ENCODE measurements around the gene TESK2. TPM values are rescaled to one million over a fixed set of nuclear protein-coding genes. Genes with fewer than 3 reads are reported as not detected.
"Not testable (repeated sequence)": the region's sequence is repeated elsewhere in the genome, so short reads cannot be mapped to it uniquely, and the experiment has no call there.

TESK2 gene
- total RNA-seq, 1 donor from 2014 or later = 12.3 TPM

DNA sequence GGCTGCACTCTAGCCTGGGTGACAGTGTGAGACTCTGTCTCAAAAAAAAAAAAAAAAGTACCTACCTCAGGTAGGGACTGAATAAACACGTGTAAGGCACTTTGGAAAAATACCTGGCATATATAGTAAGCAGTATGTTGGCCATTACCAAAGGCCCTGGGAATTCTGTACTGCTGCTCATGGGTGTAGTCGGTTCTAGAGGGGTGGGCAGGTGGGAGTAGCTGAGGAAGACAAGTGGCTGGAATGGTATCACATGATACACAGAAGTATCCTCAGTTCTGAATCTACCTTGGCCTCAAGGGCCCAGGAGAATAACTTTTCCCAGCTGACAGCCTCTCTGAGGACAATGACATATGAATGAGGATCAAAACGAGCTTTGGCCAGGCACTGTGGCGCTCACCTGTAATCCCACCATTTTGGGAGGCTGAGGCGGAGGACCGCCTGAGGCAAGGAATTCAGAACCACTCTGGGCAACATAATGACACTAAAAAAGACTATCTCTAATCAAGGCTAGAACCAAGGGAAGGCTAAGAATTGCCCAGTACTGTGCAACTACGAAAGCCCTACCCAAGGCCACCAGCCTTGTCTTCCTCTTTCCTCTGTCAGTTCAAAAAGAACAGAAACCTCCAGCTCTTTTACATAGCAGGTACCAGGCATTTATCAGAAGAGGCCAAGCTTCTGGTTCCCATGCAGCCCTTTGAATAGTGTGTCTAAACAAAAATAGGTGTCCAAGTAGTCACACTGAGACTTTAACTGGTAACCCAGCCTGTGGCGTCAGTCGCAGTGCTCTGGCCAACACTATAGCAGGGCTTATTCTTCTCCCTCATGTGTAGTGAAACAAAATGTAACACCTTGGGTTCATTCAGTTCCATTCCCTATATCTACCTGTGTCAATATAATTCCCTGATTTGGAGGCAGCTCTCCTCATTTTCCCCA lies 19.3 kb upstream of the TESK2 start:
- no peak for DNase-seq (ENCODE audit: low spot score)

- no peak for DNase-seq (ENCODE audit: low spot score)
Observed at GRCh38 chr1:45508295-45509151, 17.6 kb upstream of the TESK2 start.

- no peak for DNase-seq (ENCODE audit: low spot score)
Observed at GRCh38 chr1:45507893-45508292, 16.9 kb upstream of the TESK2 start.

DNA sequence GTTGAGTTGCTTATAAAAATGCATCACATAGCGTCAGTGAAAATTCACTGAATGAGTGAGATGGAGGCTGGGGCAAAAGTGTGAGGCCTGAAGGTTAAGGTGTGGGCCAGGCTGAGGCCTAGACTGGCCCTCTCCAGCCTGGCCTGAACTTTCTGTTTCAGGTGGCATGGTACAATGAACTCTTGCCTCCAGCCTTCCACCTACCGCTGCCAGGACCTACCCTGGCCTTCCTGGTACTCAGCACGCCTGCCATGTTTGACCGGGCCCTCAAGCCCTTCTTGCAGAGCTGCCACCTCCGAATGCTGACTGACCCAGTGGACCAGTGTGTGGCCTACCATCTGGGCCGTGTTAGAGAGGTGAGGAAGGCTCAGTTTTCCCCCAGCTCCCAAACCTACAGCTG lies 16.2 kb upstream of the TESK2 start:
- DNase-seq (ENCODE audit: low spot score) = no peak

DNA sequence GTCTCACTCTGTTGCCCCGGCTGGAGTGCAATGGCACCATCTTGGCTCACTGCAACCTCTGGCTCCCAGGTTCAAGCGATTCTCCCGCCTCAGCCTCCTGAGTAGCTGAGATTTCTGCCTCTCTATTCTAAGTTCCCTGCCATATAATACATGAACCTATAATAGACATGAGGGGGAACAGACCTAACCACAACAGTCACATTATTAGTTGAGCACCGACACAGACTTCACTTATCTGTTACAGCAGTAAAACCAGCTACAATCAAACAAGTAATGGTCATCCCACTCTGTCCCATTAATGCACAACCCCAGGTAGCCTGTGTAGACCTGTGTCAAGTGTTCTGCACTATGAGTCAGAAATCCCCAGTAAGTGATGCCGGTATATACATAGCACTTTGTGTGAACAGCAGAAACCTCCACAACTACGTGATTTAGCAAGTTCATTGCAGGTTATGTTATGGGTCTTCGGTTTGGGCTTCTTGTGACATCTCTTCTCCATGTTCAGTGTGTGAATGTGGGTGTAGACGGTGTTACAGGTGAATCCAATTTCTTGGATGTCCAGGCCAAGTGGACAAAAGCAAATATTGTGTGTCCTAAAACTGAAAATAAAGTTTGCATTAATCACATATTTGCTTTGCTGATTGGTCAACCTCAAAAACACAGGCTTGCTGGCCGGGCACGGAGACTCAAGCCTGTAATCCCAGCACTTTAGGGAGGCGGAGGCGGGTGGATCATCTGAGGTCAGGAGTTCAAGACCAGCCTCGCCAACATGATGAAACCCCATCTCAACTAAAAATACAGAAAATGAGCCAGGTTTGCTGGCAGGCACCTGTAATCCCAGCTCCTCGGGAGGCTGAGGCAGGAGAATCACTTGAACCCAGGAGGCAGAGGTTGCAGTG lies 12.7 kb upstream of the TESK2 start:
- DNase-seq (ENCODE audit: low spot score) = no peak

DNA sequence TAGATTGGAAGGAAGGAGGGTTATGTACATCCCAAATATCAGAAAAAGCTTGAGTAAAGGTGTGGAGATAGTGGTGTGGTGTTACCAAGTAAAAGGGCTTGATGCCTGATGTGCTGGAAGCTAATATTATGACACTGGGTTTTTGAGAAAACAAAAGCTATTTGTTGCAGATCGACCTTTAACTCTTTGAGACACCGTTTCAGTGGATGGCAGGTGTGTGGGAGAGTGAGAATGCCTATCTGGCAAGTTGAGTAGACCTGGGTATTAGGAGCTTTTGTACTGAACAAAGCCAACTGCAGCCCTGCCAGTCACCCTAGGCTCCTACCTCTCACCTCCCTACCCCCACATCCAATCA lies 10.5 kb upstream of the TESK2 start:
- no peak for DNase-seq (ENCODE audit: low spot score)

- DNase-seq (ENCODE audit: low spot score) = no peak
Observed at GRCh38 chr1:45499415-45499769, 8.4 kb upstream of the TESK2 start.

DNA sequence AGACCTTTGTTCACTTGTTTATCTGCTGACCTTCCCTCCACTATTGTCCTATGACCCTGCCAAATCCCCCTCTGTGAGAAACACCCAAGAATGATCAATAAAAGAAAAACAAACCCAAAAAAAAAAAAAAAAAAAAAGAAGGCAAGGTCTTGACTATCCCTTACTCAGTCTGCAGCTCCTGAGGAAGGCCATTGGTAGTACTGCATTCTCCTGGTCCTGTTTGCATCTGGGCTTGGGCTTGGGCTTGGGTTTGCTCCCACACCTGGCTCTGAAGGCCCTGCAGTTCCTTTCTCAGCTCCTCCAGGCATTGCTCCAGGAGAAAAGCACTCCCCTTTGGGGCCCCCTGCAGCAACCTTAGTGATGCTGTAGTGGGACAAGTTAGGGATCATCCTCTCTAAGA lies 7.3 kb upstream of the TESK2 start:
- no peak for DNase-seq (ENCODE audit: low spot score)

GRCh38 chr1:45493116-45493697 lies 2.2 kb upstream of the TESK2 start:
- DNase-seq (ENCODE audit: low spot score) = no peak

GRCh38 chr1:45492691-45493090 lies 1.7 kb upstream of the TESK2 start:
- DNase-seq (ENCODE audit: low spot score) = no peak

GRCh38 chr1:45491487-45492260 lies 711 bp upstream of the TESK2 start:
- DNase-seq (ENCODE audit: low spot score) = no peak

DNA sequence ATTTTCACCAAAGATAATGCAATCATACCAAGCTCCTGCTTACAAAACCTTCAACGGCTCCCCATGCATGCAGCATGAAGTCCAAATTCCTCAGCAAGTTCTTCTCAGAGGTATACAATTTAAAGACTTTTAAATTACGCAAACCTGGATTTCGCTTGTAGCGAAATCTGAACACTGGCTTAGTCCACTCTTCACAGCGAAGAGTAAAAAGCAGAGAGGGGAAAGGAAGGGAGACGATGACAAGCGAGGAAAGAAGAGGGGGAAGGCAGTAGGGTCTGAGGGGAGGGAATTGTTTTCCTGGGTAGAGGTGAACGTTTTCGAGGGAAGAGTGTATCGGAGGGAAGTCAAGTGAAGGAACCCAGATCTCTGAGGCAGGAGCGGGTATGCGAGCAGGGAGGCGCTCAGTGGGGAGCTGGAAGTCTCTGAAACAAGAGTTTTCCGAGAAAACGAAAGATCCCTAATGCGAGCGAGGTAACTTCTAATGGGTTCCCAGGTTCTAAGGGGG lies 790 bp downstream of the TESK2 start:
- DNase-seq (ENCODE audit: low spot score) = no peak

- DNase-seq (ENCODE audit: low spot score) = not testable (repeated sequence)
Observed at GRCh38 chr1:45489379-45489778, 1.6 kb downstream of the TESK2 start.

- no peak for DNase-seq (ENCODE audit: low spot score)
Observed at GRCh38 chr1:45488666-45489377, 2.1 kb downstream of the TESK2 start.

- DNase-seq (ENCODE audit: low spot score) = no peak
Observed at GRCh38 chr1:45485949-45486348, 5.0 kb downstream of the TESK2 start.

DNA sequence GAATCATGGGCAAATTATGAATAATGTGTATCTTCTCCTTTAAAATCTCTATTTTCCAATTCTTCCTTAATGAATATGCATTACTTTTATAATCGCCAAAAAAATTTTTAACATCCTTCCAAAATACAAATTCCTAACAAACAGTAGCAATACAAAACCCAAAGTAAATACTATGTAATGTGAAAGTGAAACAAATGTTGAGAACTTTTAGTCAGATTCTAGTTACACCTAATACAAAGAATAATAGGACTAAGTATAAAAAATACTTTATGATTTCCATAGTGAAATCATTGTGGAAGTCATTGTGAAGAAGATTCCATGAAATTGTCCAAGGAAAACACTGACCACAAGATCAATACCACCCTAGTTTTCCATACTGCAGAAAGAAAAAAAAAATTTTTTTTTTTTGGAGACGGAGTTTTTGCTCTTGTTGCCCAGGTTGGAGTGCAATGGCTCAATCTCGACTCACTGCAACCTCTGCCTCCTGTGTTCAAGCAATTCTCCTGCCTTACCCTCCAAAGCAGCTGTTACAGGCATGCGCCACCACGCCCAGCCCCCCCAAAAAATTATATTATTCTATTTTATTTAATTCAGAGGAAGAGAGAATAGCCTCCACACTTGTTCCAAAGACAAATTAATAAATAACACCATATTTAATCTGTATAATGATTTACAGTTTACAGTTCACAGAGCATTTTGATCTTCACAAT lies 11.8 kb downstream of the TESK2 start:
- no peak for DNase-seq (ENCODE audit: low spot score)

DNA sequence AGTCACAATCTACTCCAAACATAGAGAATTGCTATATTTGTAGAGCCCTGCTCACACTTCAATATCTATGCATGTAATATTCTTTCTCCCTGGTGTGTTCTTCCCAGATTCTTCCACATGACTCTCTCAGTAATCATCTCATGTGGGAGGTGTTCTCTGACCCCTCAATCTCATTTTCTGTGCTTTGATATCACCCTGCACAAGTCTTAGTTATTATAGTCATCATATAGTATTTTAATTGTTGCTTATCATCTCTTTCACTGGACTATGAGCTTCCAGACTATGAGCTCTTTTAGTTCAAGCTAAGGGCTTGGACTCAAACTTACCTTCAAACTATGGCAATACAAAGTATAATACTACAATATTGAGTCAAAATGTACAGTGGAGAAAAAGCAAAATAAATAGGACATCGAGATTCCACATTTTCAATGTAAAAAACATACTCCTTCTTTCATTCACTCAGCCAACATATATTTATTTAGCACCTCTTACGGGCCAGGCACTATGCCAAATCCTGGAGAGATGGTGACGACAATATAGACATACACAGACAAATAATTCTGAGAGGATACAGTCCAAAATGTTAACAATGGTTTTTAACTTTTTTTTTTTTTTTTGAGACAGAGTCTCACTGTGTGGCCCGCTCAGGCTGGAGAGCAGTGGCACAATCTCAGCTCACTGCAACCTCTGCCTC lies 12.7 kb downstream of the TESK2 start:
- DNase-seq (ENCODE audit: low spot score) = no peak

GRCh38 chr1:45477646-45478045 lies 13.3 kb downstream of the TESK2 start:
- DNase-seq (ENCODE audit: low spot score) = no peak

DNA sequence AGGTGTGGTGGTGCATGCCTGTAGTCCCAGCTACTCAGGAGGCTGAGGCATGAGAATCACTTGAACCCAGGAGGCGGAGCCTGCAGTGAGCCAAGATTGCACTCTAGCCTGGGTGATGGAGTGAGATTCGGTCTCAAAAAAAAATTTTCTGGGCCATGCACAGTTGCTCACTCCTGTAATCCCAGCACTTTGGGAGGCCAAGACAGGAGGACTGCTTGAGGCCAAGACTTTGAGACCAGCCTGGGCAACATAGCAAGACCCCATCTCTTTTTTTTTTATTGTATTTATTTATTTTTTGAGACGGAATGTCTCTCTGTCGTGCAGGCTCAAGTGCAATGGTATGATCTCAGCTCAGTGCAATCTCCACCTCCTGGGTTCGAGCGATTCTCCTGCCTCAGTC lies 16.8 kb downstream of the TESK2 start:
- not testable (repeated sequence) for DNase-seq (ENCODE audit: low spot score)
